T-helper 2 cell treated with Interferon-gamma antibody and Interleukin-4, amounts not matched to agents 5 μg/mL and 100 μg/mL, for 36 hours (primary cell): ENCODE data around the gene UCP3.

ENCODE experiments used
- DNase-seq: peaks from one replicate; pipeline ENCODE4 v3.0.0; 2021; ENCODE audit warnings: low spot score
- H3K27ac Mint-ChIP-seq: one replicate; pipeline ENCODE4 v1.8.0; 2021; ENCODE audit warnings: mild to moderate bottlenecking, mixed read lengths
- H3K27me3 Mint-ChIP-seq: one replicate; pipeline ENCODE4 v1.8.0; 2021; ENCODE audit warnings: low read depth, mixed read lengths
- H3K36me3 Mint-ChIP-seq: one replicate; pipeline ENCODE4 v1.8.0; 2021; ENCODE audit warnings: low read depth, mixed read lengths
- H3K4me1 Mint-ChIP-seq: one replicate; pipeline ENCODE4 v1.8.0; 2021; ENCODE audit warnings: low read depth, mixed read lengths
- H3K4me3 Mint-ChIP-seq: one replicate; pipeline ENCODE4 v1.8.0; 2022; ENCODE audit warnings: mild to moderate bottlenecking, moderate library complexity, mixed read lengths
- H3K9me3 Mint-ChIP-seq: one replicate; pipeline ENCODE4 v1.8.0; 2021; ENCODE audit warnings: mixed read lengths

The UCP3 gene

GRCh38 chr11:74008373-74009229 lies at the start of gene UCP3:
UCP3 (minus strand) TSS chr11:74009085; CDS start chr11:74007042, 2,043 bp downstream.
- no peak for DNase-seq
- H3K4me1 Mint-ChIP-seq = peaks cover 73% of the 10 kb centered on the region
- peak within 1 kb of the TSS; percentile 91 for H3K27ac Mint-ChIP-seq
- H3K4me3 Mint-ChIP-seq = peak within 1 kb of the TSS; percentile 51
- peaks cover 22% of the 10 kb centered on the region for H3K36me3 Mint-ChIP-seq
- H3K9me3 Mint-ChIP-seq = no peaks in the 10 kb centered on the region
- H3K27me3 Mint-ChIP-seq = no peaks in the 10 kb centered on the region

- H3K27me3 Mint-ChIP-seq = no peaks in the 10 kb centered on the region
- no peak overlapping the region for H3K4me3 Mint-ChIP-seq
- H3K36me3 Mint-ChIP-seq = peaks cover 39% of the 10 kb centered on the region
- H3K9me3 Mint-ChIP-seq = peaks cover 7% of the 10 kb centered on the region
- H3K27ac Mint-ChIP-seq = no peak overlapping the region
- no peak for DNase-seq
- peaks cover 2% of the 10 kb centered on the region for H3K4me1 Mint-ChIP-seq
Observed at GRCh38 chr11:74057249-74058151, 48.6 kb upstream of the UCP3 start.

- DNase-seq = no peak
- H3K36me3 Mint-ChIP-seq = peaks cover 35% of the 10 kb centered on the region
- H3K27me3 Mint-ChIP-seq = no peaks in the 10 kb centered on the region
- H3K9me3 Mint-ChIP-seq = peaks cover 3% of the 10 kb centered on the region
- peaks cover under 1% of the 10 kb centered on the region for H3K4me1 Mint-ChIP-seq
- H3K4me3 Mint-ChIP-seq = no peak overlapping the region
- no peak overlapping the region for H3K27ac Mint-ChIP-seq
Observed at GRCh38 chr11:74055938-74056337, 47.1 kb upstream of the UCP3 start.

- Mint-ChIP-seq H3K9me3 (no peaks in the 10 kb centered on the region), H3K27ac (no peak overlapping the region), H3K4me1 (no peaks in the 10 kb centered on the region), H3K4me3 (no peak overlapping the region), H3K27me3 (no peaks in the 10 kb centered on the region), H3K36me3 (peaks cover 17% of the 10 kb centered on the region)
- no peak for DNase-seq
Observed at GRCh38 chr11:74050465-74050864, 41.6 kb upstream of the UCP3 start.

- Mint-ChIP-seq H3K4me3 (no peak overlapping the region), H3K27me3 (no peaks in the 10 kb centered on the region)
Observed at GRCh38 chr11:74048993-74049392, 40.1 kb upstream of the UCP3 start.

GRCh38 chr11:74044538-74044937 lies 35.7 kb upstream of the UCP3 start:
- H3K9me3 Mint-ChIP-seq = no peaks in the 10 kb centered on the region
- no peak overlapping the region for H3K27ac Mint-ChIP-seq
- H3K27me3 Mint-ChIP-seq = no peaks in the 10 kb centered on the region
- H3K4me3 Mint-ChIP-seq = no peak overlapping the region
- peaks cover 23% of the 10 kb centered on the region for H3K36me3 Mint-ChIP-seq
- H3K4me1 Mint-ChIP-seq = no peaks in the 10 kb centered on the region
- DNase-seq = no peak

More at GRCh38 chr11:74048993-74049392, 40.1 kb upstream of the UCP3 start:
- Mint-ChIP-seq H3K4me1 (no peaks in the 10 kb centered on the region), H3K27ac (peak overlapping the region; percentile 22), H3K9me3 (no peaks in the 10 kb centered on the region), H3K36me3 (peaks cover 18% of the 10 kb centered on the region)
- DNase-seq = no peak

GRCh38 chr11:74043450-74043849 lies 34.6 kb upstream of the UCP3 start:
- no peak for DNase-seq
- Mint-ChIP-seq H3K27ac (no peak overlapping the region), H3K4me1 (no peaks in the 10 kb centered on the region), H3K4me3 (no peak overlapping the region), H3K27me3 (no peaks in the 10 kb centered on the region), H3K9me3 (no peaks in the 10 kb centered on the region), H3K36me3 (peaks cover 29% of the 10 kb centered on the region)

GRCh38 chr11:74037309-74037708 lies 28.4 kb upstream of the UCP3 start:
- Mint-ChIP-seq H3K27me3 (no peaks in the 10 kb centered on the region), H3K36me3 (peaks cover 43% of the 10 kb centered on the region), H3K4me1 (no peaks in the 10 kb centered on the region), H3K27ac (no peak overlapping the region), H3K9me3 (no peaks in the 10 kb centered on the region), H3K4me3 (no peak overlapping the region)
- no peak for DNase-seq

GRCh38 chr11:74035264-74035663 lies 26.4 kb upstream of the UCP3 start:
- H3K27ac Mint-ChIP-seq = no peak overlapping the region
- peaks cover 39% of the 10 kb centered on the region for H3K36me3 Mint-ChIP-seq

GRCh38 chr11:74033046-74033445 lies 24.2 kb upstream of the UCP3 start:
- no peak for DNase-seq
- Mint-ChIP-seq H3K27me3 (no peaks in the 10 kb centered on the region), H3K36me3 (peaks cover 42% of the 10 kb centered on the region), H3K4me3 (no peak overlapping the region), H3K9me3 (no peaks in the 10 kb centered on the region), H3K4me1 (peaks cover 18% of the 10 kb centered on the region), H3K27ac (no peak overlapping the region)

More at GRCh38 chr11:74035264-74035663, 26.4 kb upstream of the UCP3 start:
- no peaks in the 10 kb centered on the region for H3K9me3 Mint-ChIP-seq
- H3K4me1 Mint-ChIP-seq = peaks cover 16% of the 10 kb centered on the region
- no peaks in the 10 kb centered on the region for H3K27me3 Mint-ChIP-seq
- DNase-seq = no peak
- no peak overlapping the region for H3K4me3 Mint-ChIP-seq

GRCh38 chr11:74030723-74031676 lies 22.1 kb upstream of the UCP3 start:
- H3K27ac Mint-ChIP-seq = peak overlapping the region; percentile 84
- peaks cover 24% of the 10 kb centered on the region for H3K4me1 Mint-ChIP-seq
- H3K4me3 Mint-ChIP-seq = peak overlapping the region; percentile 58
- no peaks in the 10 kb centered on the region for H3K9me3 Mint-ChIP-seq
- no peak for DNase-seq
- peaks cover 42% of the 10 kb centered on the region for H3K36me3 Mint-ChIP-seq
- H3K27me3 Mint-ChIP-seq = no peaks in the 10 kb centered on the region

GRCh38 chr11:74025467-74026166 lies 16.7 kb upstream of the UCP3 start:
- peak overlapping the region; percentile 52 for H3K27ac Mint-ChIP-seq
- DNase-seq = no peak
- peaks cover 30% of the 10 kb centered on the region for H3K4me1 Mint-ChIP-seq
- H3K9me3 Mint-ChIP-seq = no peaks in the 10 kb centered on the region
- H3K36me3 Mint-ChIP-seq = peaks cover 34% of the 10 kb centered on the region
- H3K27me3 Mint-ChIP-seq = no peaks in the 10 kb centered on the region
- no peak overlapping the region for H3K4me3 Mint-ChIP-seq
